Measurements from ENCODE around the gene DAAM1. TPM values are rescaled to one million over a fixed set of nuclear protein-coding genes. Genes with fewer than 3 reads are reported as not detected.

Gene DAAM1
- polyA plus RNA-seq, 2 of the 4 experiments (the other 2 are of a cell fraction): 6.8 to 10.8 TPM

DNA sequence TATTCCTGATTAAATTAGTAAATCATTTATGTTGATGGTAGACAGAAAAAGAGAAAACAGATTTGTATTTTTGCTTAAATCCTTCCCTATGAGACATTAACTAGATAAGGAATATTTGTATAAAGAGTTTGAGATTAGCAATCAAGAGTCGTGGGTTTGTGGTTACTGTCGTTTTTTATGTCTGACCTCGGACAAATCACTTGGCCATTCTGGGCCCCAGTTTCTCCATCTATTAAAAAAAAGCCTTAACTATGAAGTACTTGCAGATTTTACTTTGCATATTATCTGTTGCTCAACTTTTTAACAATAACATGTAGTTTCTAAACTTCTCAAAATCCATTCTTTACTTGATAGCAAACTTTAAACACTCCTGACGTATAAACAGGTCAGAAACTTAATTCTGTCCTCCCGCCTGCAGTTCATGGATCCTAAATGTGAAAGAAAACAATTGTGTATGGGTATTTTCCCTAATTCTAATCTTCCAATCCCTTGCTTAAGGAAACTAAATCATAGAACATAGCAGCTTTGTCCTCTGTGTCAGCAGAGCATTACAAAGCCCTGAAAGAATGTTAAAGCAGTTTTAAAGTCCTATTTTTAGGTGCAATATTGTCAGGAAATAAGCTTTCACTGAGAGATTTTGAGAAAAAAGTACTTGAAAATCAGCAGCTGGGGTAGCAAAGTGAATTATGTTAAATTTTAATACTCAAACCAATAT lies 158.5 kb downstream of the DAAM1 start:
- no peaks in the 10 kb centered on the region for H3K9me3 ChIP-seq
- ChIA-PET POLR2A (no interaction called here), CTCF (no interaction called here)
- H3K4me3 ChIP-seq: no peak overlapping the region
- ATAC-seq (no peak), FAIRE-seq (no peak), DNase-seq (ENCODE audit: low read depth in 1 of 2, low spot score in 1 of 2) (no peak)
- no peak for TF ChIP-seq REST (IDR thresholded peaks at IDR 0.05)
- TF ChIP-seq PHF8 (IDR thresholded peaks at IDR 0.05; ENCODE audit: borderline replicate concordance, low read depth): no peak
- TF ChIP-seq HOXB13 (CRISPR knock-in tag; IDR thresholded peaks at IDR 0.05; ENCODE audit: low read depth): no peak
- TF ChIP-seq ZFP36 (IDR thresholded peaks at IDR 0.05; ENCODE audit: borderline replicate concordance, partially characterized antibody): no peak
- TF ChIP-seq SMC3 (IDR thresholded peaks at IDR 0.05): no peak
- no peak for TF ChIP-seq ZC3H11A (IDR thresholded peaks at IDR 0.05)
- TF ChIP-seq CHD4 (IDR thresholded peaks at IDR 0.05; ENCODE audit: borderline replicate concordance): no peak
- TF ChIP-seq EHMT2 (IDR thresholded peaks at IDR 0.05; ENCODE audit: low read depth): no peak
- no peak for TF ChIP-seq MAZ (IDR thresholded peaks at IDR 0.05; ENCODE audit: borderline replicate concordance, low read depth, low read length)
- no peak for TF ChIP-seq RNF2 (IDR thresholded peaks at IDR 0.05; ENCODE audit: borderline replicate concordance, low read depth)
- TF ChIP-seq, protein P1, sequence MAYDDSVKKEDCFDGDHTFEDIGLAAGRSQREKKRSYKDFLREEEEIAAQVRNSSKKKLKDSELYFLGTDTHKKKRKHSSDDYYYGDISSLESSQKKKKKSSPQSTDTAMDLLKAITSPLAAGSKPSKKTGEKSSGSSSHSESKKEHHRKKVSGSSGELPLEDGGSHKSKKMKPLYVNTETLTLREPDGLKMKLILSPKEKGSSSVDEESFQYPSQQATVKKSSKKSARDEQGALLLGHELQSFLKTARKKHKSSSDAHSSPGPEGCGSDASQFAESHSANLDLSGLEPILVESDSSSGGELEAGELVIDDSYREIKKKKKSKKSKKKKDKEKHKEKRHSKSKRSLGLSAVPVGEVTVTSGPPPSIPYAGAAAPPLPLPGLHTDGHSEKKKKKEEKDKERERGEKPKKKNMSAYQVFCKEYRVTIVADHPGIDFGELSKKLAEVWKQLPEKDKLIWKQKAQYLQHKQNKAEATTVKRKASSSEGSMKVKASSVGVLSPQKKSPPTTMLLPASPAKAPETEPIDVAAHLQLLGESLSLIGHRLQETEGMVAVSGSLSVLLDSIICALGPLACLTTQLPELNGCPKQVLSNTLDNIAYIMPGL (CRISPR knock-in tag; IDR thresholded peaks at IDR 0.05; ENCODE audit: borderline replicate concordance): no peak
- WGBS (ENCODE audit: missing lambda C conversion rate): 66% methylated on average over 5 of the region's 5 CpGs
- H3K27ac ChIP-seq: no peak overlapping the region
- H3K4me2 ChIP-seq: no peak overlapping the region
- peaks cover 7% of the 10 kb centered on the region; the same call in 1 of the 3 replicates for H3K4me1 ChIP-seq

GRCh38 chr14:59347511-59347900 lies 159.0 kb downstream of the DAAM1 start:
- no peak for FAIRE-seq
- Histone ChIP-seq H3K4me2 (no peak overlapping the region), H3K4me1 (peaks cover 7% of the 10 kb centered on the region; the same call in 1 of the 3 replicates), H3K9me3 (no peaks in the 10 kb centered on the region), H3K4me3 (no peak overlapping the region), H3K27ac (no peak overlapping the region)
- ATAC-seq: no peak
- 90% methylated on average over 5 of the region's 5 CpGs for WGBS (ENCODE audit: missing lambda C conversion rate)
- ChIA-PET CTCF (no interaction called here), POLR2A (no interaction called here)
- TF ChIP-seq SMC3 (IDR thresholded peaks at IDR 0.05) (no peak), MAFK (IDR thresholded peaks at IDR 0.05; ENCODE audit: partially characterized antibody) (no peak)
- DNase-seq (ENCODE audit: low read depth in 1 of 2, low spot score in 1 of 2): no peak

- no peak for ATAC-seq
- WGBS (ENCODE audit: missing lambda C conversion rate): 88% methylated on average over 3 of the region's 3 CpGs
- ChIA-PET POLR2A (no interaction called here), CTCF (no interaction called here)
- no peak for FAIRE-seq
- no peak overlapping the region for H3K4me2 ChIP-seq
- no peak overlapping the region for H3K4me3 ChIP-seq
- H3K4me1 ChIP-seq: peaks cover 7% of the 10 kb centered on the region; the same call in 1 of the 3 replicates
- H3K27ac ChIP-seq: no peak overlapping the region
- no peak for DNase-seq (ENCODE audit: low read depth in 1 of 2, low spot score in 1 of 2)
- no peaks in the 10 kb centered on the region for H3K9me3 ChIP-seq
- TF ChIP-seq CHD2 (IDR thresholded peaks at IDR 0.05; ENCODE audit: low read length, partially characterized antibody) (no peak), RAD21 (conservative IDR thresholded peaks at IDR 0.05 in 1 of 2, IDR thresholded peaks at IDR 0.05 in 1 of 2) (no peak), HOXB5 (CRISPR knock-in tag; IDR thresholded peaks at IDR 0.05) (no peak), SREBF2 (IDR thresholded peaks at IDR 0.05) (no peak), CBX8 (IDR thresholded peaks at IDR 0.05) (no peak), RCOR1 (IDR thresholded peaks at IDR 0.05; ENCODE audit: low read depth, low read length) (no peak), EHF (CRISPR knock-in tag; IDR thresholded peaks at IDR 0.05) (no peak), USF2 (IDR thresholded peaks at IDR 0.05) (no peak)
- TF ChIP-seq, protein P1 (CRISPR knock-in tag; IDR thresholded peaks at IDR 0.05; ENCODE audit: borderline replicate concordance): no peak
- TF ChIP-seq, protein P2, sequence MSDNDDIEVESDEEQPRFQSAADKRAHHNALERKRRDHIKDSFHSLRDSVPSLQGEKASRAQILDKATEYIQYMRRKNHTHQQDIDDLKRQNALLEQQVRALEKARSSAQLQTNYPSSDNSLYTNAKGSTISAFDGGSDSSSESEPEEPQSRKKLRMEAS (IDR thresholded peaks at IDR 0.05): no peak
- TF ChIP-seq, protein P3, sequence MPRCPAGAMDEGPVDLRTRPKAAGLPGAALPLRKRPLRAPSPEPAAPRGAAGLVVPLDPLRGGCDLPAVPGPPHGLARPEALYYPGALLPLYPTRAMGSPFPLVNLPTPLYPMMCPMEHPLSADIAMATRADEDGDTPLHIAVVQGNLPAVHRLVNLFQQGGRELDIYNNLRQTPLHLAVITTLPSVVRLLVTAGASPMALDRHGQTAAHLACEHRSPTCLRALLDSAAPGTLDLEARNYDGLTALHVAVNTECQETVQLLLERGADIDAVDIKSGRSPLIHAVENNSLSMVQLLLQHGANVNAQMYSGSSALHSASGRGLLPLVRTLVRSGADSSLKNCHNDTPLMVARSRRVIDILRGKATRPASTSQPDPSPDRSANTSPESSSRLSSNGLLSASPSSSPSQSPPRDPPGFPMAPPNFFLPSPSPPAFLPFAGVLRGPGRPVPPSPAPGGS (IDR thresholded peaks at IDR 0.05): no peak
These were observed 159.4 kb downstream of the DAAM1 start for GRCh38 chr14:59347915-59348314.

Data from A549 (cell line).